ENCODE measurements around the gene MVD.

Gene MVD

DNA sequence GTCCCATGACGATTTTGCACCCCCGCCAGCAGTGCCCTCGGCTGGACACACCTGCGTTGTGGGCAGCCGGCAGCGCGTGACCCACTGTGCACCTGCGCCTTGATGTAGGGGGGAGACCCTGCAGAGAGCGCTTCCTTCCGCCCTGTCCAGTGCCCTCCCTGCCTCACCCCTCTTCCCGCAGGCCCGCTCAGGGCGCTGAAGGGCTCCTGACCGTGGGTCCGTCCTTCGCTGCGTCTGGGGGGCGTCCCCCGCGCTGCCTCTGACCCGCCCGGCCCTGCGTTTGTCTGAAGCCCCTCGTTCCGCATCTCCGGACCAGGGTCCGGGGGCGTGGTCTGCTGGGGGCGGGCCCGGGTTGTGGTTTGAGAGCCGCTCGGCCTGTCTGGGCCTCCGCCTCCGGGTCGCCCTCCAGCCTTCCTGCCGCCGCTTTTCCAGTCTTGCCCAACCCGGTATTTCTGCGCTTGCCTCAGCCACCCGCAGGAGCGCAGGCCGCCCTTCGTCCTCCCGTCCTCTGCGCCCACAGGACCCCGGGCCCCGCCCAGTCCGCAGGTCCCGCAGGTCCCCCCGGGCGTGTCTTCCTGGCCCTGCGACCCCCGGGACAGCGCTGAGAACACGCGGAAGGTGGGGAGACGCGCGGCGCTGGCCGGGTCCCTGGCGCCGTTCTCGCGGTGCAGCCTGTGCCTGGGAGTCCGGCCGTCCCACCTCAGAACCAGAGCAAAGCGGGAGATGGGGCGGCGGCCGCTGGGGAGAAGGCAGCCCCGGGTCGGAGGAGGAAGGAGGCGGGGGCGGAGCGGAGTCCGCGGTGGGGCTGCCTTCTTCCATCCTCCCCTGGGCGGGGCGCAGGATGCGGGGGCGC is 28.5 kb downstream of the MVD start:
- no peak for TF ChIP-seq FOXP2 (optimal IDR thresholded peaks at IDR 0.05; ENCODE audit: borderline replicate concordance, extremely low read depth, extremely low read length, insufficient read depth)
- TF ChIP-seq POLR2AphosphoS5 (IDR thresholded peaks at IDR 0.05; ENCODE audit: low read depth, low read length): no peak
- no peak for TF ChIP-seq TAF1 (IDR thresholded peaks at IDR 0.05; ENCODE audit: borderline replicate concordance, insufficient read depth, low read length)
- TF ChIP-seq SIN3A (IDR thresholded peaks at IDR 0.05; ENCODE audit: borderline replicate concordance, insufficient read depth, low read length): no peak
- TF ChIP-seq, protein P1, sequence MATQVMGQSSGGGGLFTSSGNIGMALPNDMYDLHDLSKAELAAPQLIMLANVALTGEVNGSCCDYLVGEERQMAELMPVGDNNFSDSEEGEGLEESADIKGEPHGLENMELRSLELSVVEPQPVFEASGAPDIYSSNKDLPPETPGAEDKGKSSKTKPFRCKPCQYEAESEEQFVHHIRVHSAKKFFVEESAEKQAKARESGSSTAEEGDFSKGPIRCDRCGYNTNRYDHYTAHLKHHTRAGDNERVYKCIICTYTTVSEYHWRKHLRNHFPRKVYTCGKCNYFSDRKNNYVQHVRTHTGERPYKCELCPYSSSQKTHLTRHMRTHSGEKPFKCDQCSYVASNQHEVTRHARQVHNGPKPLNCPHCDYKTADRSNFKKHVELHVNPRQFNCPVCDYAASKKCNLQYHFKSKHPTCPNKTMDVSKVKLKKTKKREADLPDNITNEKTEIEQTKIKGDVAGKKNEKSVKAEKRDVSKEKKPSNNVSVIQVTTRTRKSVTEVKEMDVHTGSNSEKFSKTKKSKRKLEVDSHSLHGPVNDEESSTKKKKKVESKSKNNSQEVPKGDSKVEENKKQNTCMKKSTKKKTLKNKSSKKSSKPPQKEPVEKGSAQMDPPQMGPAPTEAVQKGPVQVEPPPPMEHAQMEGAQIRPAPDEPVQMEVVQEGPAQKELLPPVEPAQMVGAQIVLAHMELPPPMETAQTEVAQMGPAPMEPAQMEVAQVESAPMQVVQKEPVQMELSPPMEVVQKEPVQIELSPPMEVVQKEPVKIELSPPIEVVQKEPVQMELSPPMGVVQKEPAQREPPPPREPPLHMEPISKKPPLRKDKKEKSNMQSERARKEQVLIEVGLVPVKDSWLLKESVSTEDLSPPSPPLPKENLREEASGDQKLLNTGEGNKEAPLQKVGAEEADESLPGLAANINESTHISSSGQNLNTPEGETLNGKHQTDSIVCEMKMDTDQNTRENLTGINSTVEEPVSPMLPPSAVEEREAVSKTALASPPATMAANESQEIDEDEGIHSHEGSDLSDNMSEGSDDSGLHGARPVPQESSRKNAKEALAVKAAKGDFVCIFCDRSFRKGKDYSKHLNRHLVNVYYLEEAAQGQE (IDR thresholded peaks at IDR 0.05; ENCODE audit: insufficient read depth in 1 of 2, low read depth in 2 of 2, low read length in 2 of 2): no peak

DNA sequence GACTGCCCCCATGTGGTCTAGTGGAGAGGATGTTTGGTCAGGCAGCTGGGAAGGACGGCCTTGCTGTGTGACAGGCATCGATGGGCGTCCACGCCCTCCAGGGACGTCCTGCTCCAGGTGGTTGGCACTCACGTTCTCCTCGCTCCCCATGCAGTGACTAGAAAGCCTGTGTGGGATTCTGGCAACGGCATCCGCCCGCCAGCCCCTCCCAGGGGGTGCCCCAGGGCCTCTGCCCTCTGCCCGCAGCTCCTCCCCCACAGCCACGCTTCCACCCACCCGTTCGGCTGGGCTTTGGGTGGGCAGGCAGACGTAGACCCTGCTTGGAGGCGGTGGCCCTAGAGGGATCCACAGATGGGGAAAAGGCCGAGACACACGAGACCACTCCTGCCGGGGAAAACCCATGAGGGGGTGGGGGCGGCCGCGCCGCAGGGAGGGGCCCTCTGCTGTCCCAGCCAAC is 29.2 kb downstream of the MVD start:
- no peak for TF ChIP-seq FOXP2 (optimal IDR thresholded peaks at IDR 0.05; ENCODE audit: borderline replicate concordance, extremely low read depth, extremely low read length, insufficient read depth)
- TF ChIP-seq, protein P1 (IDR thresholded peaks at IDR 0.05; ENCODE audit: insufficient read depth in 1 of 2, low read depth in 2 of 2, low read length in 2 of 2): no peak
- TF ChIP-seq SIN3A (IDR thresholded peaks at IDR 0.05; ENCODE audit: borderline replicate concordance, insufficient read depth, low read length): no peak
- TF ChIP-seq TAF1 (IDR thresholded peaks at IDR 0.05; ENCODE audit: borderline replicate concordance, insufficient read depth, low read length): no peak
- TF ChIP-seq POLR2AphosphoS5 (IDR thresholded peaks at IDR 0.05; ENCODE audit: low read depth, low read length): no peak

DNA sequence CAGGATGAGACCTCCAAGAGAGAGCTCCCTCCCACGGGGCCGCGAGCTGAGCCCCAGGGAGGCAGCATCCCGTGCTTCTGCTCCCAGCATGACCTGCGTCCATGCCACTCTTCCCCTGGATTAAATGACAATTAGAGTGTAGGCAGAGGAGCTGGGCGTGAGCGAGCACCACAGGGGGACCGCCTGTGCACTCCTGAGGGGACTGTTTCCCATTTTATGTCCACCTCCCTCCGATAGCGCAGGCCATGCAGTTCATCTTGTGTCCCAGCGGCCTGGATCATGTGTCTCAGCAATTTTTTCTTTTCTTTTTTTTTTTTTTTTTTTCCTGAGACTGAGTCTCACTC is 30.3 kb downstream of the MVD start:
- TF ChIP-seq, protein P1 (IDR thresholded peaks at IDR 0.05; ENCODE audit: insufficient read depth in 1 of 2, low read depth in 2 of 2, low read length in 2 of 2): no peak
- TF ChIP-seq SIN3A (IDR thresholded peaks at IDR 0.05; ENCODE audit: borderline replicate concordance, insufficient read depth, low read length) (no peak), POLR2AphosphoS5 (IDR thresholded peaks at IDR 0.05; ENCODE audit: low read depth, low read length) (no peak), FOXP2 (optimal IDR thresholded peaks at IDR 0.05; ENCODE audit: borderline replicate concordance, extremely low read depth, extremely low read length, insufficient read depth) (no peak), TAF1 (IDR thresholded peaks at IDR 0.05; ENCODE audit: borderline replicate concordance, insufficient read depth, low read length) (no peak)

DNA sequence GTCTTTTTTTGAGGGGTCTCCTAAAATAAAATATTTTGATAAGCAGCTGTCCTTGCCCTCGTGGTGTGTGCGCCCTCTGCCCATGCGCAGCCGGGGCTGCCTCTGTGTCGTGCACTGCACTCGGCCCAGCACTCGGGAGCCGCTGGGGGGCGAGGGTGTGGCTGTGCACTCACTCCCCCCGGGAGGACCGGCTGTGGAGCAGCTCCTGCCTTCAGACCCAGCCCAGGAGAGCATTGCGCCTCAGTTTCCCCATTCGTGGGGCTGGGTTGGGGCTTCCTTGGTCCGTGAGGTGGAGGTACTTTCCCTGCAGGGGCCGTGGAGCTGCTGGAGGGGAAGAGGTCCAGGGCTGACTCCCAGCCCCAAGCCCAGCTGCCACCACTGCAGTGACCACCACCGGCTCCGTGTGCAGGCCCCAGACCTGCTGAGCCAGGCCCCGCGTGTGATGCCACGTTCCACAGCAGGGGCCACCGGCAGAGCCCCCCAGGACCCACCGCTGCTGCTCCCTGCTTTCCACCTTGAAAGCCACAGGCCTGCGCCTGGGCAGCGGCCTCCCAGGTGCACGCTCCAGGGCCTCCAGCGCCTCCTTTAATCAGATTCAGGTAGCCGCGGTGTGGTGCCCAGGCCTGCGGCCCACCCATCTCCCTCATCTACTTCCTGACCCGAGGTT is 30.8 kb downstream of the MVD start:
- no peak for TF ChIP-seq SIN3A (IDR thresholded peaks at IDR 0.05; ENCODE audit: borderline replicate concordance, insufficient read depth, low read length)
- TF ChIP-seq FOXP2 (optimal IDR thresholded peaks at IDR 0.05; ENCODE audit: borderline replicate concordance, extremely low read depth, extremely low read length, insufficient read depth): no peak
- no peak for TF ChIP-seq TAF1 (IDR thresholded peaks at IDR 0.05; ENCODE audit: borderline replicate concordance, insufficient read depth, low read length)
- TF ChIP-seq POLR2AphosphoS5 (IDR thresholded peaks at IDR 0.05; ENCODE audit: low read depth, low read length): no peak
- TF ChIP-seq, protein P1 (IDR thresholded peaks at IDR 0.05; ENCODE audit: insufficient read depth in 1 of 2, low read depth in 2 of 2, low read length in 2 of 2): no peak
